ENCODE results near the gene LCMT2.

The LCMT2 gene

DNA sequence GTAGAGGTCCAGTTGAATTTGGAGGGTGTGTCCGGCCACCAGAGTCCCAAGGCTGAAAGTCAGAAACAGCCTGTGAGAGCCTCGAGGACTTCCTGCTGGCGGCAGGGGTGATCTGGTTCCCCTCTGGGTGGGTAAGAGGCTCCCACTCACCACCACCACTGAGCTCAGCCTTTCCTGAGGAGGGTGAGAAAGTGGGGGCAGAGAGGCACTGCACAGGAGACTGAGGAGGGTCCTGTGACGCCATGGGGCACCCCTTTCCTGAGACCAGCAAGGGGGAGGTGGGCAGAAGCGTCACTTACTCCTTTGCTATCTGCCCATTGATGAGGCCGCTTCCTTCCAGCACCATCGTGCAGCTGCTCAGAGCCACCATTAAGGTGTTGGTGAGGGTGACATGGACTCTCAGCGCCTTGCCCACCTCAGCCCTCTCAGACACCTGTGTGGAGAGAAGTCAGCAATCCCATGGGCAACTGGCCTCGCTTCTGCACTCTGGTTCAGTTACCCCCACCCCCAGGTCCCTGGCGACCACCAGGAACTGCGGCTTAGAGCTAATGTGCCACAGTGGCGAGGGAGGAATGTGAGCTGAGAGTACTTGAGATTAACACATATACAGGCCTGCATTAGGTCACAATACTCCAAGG, 53.7 kb downstream of the LCMT2 start:
- DNase-seq (ENCODE audit: low read depth in 2 of 2): no peak

DNA sequence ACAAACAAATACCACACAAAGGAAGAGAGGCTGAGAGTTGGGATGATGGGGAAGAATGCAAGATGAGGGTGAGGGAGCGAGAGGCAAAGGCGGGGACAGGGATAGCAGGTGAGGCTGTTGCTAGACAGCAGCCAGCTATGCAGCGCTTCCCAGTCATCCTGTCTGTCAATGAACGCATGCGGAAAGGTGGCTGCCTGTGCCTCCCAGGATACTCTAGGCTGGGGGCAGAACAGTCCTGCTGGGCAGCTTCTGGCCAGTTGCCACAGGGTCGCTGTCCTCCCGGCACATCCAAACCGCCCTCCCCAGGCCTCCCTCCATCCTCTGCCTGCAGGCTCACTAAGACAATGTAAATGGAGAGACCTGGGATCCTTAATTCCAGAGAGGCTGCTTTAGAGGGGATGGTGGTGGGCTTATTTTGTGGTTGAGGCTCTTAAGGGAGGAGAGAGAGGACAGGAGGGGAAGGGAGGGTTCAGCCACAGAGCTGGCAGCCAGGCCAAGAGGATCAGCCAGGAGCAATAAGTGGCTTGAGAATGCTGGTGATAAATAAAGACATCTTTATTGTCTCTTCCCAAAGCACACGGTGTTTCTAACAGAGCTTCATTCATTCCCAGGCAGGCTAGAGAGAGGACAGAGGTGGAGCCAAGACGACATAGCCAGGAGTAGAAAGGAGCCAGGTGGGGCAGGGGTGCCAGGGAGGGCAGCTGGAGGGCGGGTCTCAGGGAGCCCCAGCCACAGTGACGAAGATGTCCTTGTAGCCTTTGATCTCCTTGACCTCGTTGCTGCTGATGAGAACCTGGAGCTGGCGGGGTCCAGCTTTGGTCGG, 54.4 kb downstream of the LCMT2 start:
- no peak for DNase-seq (ENCODE audit: low read depth in 2 of 2)

DNA sequence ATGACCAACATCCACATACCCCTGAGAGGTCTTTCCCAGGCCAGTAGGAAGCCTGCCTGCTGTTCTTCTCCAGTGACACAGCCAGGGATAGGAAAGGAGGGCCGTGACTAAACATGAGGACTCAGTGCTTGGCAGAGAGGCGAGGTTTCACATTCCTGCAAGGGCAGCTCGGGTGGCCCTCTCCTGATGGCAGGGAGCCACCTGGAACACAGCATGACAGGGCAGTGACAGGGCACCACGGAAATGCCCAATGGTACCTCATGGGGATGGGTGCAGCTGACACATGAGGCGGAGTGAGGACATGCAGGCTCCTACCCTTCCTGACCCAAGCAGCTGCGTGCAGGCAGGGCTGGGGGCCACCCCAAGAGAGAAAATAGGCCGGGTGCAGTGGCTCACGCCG, 56.2 kb downstream of the LCMT2 start:
- DNase-seq (ENCODE audit: low read depth in 2 of 2): no peak
